ENCODE results near the gene TBC1D2B. TPM values are rescaled to one million over a fixed set of nuclear protein-coding genes. Genes with fewer than 3 reads are reported as not detected.

TBC1D2B gene
- total RNA-seq, 1 experiment from 2014 or later, result 50.0 TPM

DNA sequence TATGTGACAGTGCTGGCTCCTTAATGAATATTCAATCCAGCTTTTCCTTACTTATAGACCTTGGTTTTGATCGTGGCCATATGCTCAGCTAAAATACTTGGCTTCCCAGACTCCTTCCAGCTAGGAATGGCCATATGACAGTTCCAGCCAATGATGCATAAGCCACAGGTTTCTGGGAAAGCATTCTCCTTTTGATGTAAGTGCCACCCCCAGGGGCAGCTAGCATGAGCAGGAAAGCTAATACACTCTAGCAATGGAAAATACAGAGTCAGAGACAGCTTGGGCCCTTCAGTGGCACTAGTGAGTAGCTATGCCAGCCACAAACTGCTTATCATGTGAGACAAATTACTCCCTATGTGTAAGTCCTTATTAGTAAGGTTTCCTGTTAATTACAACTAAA lies 26.7 kb downstream of the TBC1D2B start:
- Mint-ChIP-seq H3K4me3 (ENCODE audit: low read depth, unreplicated experiment) (no peak overlapping the region), H3K27ac (ENCODE audit: unreplicated experiment) (no peak overlapping the region), H3K36me3 (ENCODE audit: insufficient read depth, unreplicated experiment) (peaks cover 12% of the 10 kb centered on the region), H3K27me3 (ENCODE audit: unreplicated experiment) (no peaks in the 10 kb centered on the region), H3K4me1 (ENCODE audit: low read depth, unreplicated experiment) (peaks cover 47% of the 10 kb centered on the region), H3K9me3 (ENCODE audit: low read depth, unreplicated experiment) (no peaks in the 10 kb centered on the region)
- no TSS peak for BruUV-seq (replicated peaks)
- DNase-seq, result no peak
- TF ChIP-seq, protein P1, sequence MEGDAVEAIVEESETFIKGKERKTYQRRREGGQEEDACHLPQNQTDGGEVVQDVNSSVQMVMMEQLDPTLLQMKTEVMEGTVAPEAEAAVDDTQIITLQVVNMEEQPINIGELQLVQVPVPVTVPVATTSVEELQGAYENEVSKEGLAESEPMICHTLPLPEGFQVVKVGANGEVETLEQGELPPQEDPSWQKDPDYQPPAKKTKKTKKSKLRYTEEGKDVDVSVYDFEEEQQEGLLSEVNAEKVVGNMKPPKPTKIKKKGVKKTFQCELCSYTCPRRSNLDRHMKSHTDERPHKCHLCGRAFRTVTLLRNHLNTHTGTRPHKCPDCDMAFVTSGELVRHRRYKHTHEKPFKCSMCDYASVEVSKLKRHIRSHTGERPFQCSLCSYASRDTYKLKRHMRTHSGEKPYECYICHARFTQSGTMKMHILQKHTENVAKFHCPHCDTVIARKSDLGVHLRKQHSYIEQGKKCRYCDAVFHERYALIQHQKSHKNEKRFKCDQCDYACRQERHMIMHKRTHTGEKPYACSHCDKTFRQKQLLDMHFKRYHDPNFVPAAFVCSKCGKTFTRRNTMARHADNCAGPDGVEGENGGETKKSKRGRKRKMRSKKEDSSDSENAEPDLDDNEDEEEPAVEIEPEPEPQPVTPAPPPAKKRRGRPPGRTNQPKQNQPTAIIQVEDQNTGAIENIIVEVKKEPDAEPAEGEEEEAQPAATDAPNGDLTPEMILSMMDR (IDR thresholded peaks at IDR 0.05; ENCODE audit: unreplicated experiment), result no peak
- intact Hi-C loops (cut with micrococcal nuclease; ENCODE audit: unreplicated experiment), result no loop called here
- CTCF ChIA-PET, result no interaction called here

DNA sequence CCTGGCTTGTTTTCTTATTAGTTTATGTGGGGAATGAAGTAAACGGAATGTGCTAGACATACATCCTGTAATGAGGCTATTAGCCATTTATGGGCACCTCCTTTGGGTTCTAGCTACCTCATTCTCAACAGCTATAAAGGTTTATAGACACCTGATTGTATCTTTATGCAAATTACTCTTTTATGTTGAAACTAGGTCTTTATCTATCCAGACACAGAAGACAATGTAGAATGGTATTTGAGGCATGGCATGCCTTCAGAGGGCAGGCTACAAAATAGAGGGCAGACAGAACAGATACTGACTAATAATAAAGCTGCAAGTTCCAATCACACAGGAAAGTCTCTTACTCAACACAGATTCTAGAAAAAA lies 27.1 kb downstream of the TBC1D2B start:
- Mint-ChIP-seq H3K36me3 (ENCODE audit: insufficient read depth, unreplicated experiment) (peaks cover 12% of the 10 kb centered on the region), H3K9me3 (ENCODE audit: low read depth, unreplicated experiment) (no peaks in the 10 kb centered on the region), H3K27ac (ENCODE audit: unreplicated experiment) (no peak overlapping the region), H3K4me1 (ENCODE audit: low read depth, unreplicated experiment) (peaks cover 43% of the 10 kb centered on the region), H3K27me3 (ENCODE audit: unreplicated experiment) (no peaks in the 10 kb centered on the region), H3K4me3 (ENCODE audit: low read depth, unreplicated experiment) (no peak overlapping the region)
- no peak for DNase-seq
- TF ChIP-seq, protein P1 (IDR thresholded peaks at IDR 0.05; ENCODE audit: unreplicated experiment), result no peak
- intact Hi-C loops (cut with micrococcal nuclease; ENCODE audit: unreplicated experiment), result no loop called here
- CTCF ChIA-PET, result no interaction called here
- BruUV-seq (replicated peaks), result no TSS peak

DNA sequence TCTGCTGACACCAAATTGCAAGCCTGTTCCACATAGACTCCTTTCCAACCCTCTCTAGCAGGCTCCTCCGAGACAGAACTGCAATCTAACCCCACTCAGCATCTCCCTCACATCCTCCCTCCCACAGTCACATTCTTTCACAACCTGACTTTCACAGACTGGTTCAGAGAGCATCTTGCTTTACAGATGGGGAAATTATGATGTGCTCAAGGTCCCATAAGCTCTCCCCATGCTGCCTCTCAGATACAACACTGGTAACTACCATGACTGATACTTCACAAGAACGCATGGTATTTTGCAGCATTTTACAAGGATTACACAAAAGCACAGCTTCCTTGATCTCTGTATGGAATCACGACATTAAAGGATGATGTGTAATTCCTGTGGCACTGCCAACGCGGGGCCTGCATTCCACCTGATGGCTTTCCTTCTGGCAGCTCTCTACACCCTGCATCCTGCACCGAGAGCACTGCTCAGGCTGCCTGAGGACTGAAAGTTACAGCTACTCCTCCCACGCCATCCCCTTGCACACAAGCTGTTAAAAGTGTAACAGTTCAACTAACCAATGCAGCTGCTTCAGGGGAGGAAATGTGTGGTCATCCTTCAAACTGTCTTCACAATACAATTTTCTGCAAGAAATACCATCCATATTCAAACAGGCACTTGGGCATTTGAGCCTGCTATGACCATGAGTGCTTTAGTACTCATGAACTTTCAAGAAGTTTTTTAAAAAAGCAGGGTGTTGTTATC lies 27.6 kb downstream of the TBC1D2B start:
- no peak for DNase-seq
- Mint-ChIP-seq H3K27ac (ENCODE audit: unreplicated experiment) (no peak overlapping the region), H3K4me3 (ENCODE audit: low read depth, unreplicated experiment) (no peak overlapping the region), H3K36me3 (ENCODE audit: insufficient read depth, unreplicated experiment) (peaks cover 12% of the 10 kb centered on the region), H3K27me3 (ENCODE audit: unreplicated experiment) (no peaks in the 10 kb centered on the region), H3K9me3 (ENCODE audit: low read depth, unreplicated experiment) (no peaks in the 10 kb centered on the region), H3K4me1 (ENCODE audit: low read depth, unreplicated experiment) (peaks cover 37% of the 10 kb centered on the region)
- CTCF ChIA-PET, result no interaction called here
- intact Hi-C loops (cut with micrococcal nuclease; ENCODE audit: unreplicated experiment), result no loop called here
- TF ChIP-seq, protein P1 (IDR thresholded peaks at IDR 0.05; ENCODE audit: unreplicated experiment), result no peak
- no TSS peak for BruUV-seq (replicated peaks)

DNA sequence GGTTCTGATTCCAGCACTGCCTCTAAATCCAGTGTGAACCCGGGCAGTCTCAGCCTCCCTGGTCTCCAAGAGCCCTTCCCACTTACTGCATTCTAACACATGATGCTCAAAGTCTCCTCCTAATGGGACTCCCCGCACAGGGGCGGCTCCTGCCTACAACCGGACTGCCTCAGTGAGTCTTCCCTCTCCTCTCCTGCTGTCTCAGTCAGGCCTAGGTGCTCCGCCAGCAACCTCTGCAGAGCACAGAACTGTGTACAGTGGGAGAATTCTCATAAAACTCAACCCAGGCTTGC lies 28.9 kb downstream of the TBC1D2B start:
- no peak for DNase-seq
- Mint-ChIP-seq H3K36me3 (ENCODE audit: insufficient read depth, unreplicated experiment) (peaks cover 19% of the 10 kb centered on the region), H3K4me1 (ENCODE audit: low read depth, unreplicated experiment) (peaks cover 35% of the 10 kb centered on the region), H3K27me3 (ENCODE audit: unreplicated experiment) (no peaks in the 10 kb centered on the region), H3K4me3 (ENCODE audit: low read depth, unreplicated experiment) (no peak overlapping the region), H3K27ac (ENCODE audit: unreplicated experiment) (no peak overlapping the region), H3K9me3 (ENCODE audit: low read depth, unreplicated experiment) (no peaks in the 10 kb centered on the region)
- TF ChIP-seq, protein P1 (IDR thresholded peaks at IDR 0.05; ENCODE audit: unreplicated experiment), result no peak
- no TSS peak for BruUV-seq (replicated peaks)
- intact Hi-C loops (cut with micrococcal nuclease; ENCODE audit: unreplicated experiment), result no loop called here
- CTCF ChIA-PET, result no interaction called here
